HepG2 (cell line): ENCODE measurements around the gene B9D2. TPM values are rescaled to one million over a fixed set of nuclear protein-coding genes. Genes with fewer than 3 reads are reported as not detected.

Experiments
- ARID5B ChIP-seq: IDR thresholded peaks from 2 replicates; pipeline ENCODE4 v1.4.0; 2020; ENCODE audit warnings: mild to moderate bottlenecking, missing genetic modification reagents
- ASH2L ChIP-seq: fragments of 300-600, 200-600 bp; sonication (generic); IDR thresholded peaks from 2 replicates; pipeline ENCODE4 v1.7.0; 2017; ENCODE audit warnings: low read depth, mild to moderate bottlenecking, moderate library complexity, mixed read lengths, low read length; ENCODE audit not compliant: insufficient read length
- ATAD3A ChIP-seq: sonication (generic); formaldehyde crosslinking; IDR thresholded peaks from 2 replicates; pipeline ENCODE4 v1.4.0; 2020; ENCODE audit warnings: missing genetic modification reagents
- BCLAF1 ChIP-seq: fragments of 450-650 bp; IDR thresholded peaks from 2 replicates; pipeline ENCODE4 v1.6.1; 2017; ENCODE audit warnings: mild to moderate bottlenecking
- CENPBD1 ChIP-seq: sonication (generic); formaldehyde crosslinking; IDR thresholded peaks from 2 replicates; pipeline ENCODE4 v1.8.0; 2022; ENCODE audit warnings: missing genetic modification reagents, low read depth, mild to moderate bottlenecking, borderline replicate concordance
- ELK4 ChIP-seq: sonication (generic); formaldehyde crosslinking; IDR thresholded peaks from 2 replicates; pipeline ENCODE4 v1.9.0; 2021; ENCODE audit warnings: missing genetic modification reagents, borderline replicate concordance
- KDM5A ChIP-seq: fragments of 200-600 bp; sonication (generic); IDR thresholded peaks from 2 replicates; pipeline ENCODE4 v1.7.0; 2018; ENCODE audit warnings: antibody characterized with exemption, mild to moderate bottlenecking, low read length, borderline replicate concordance
- MZF1 ChIP-seq: sonication (generic); formaldehyde crosslinking; IDR thresholded peaks from 2 replicates; pipeline ENCODE4 v1.8.1; 2023; ENCODE audit warnings: mild to moderate bottlenecking, missing genetic modification reagents, borderline replicate concordance
- NFAT5 ChIP-seq: sonication (generic); formaldehyde crosslinking; IDR thresholded peaks from 2 replicates; pipeline ENCODE4 v1.4.0; 2020; ENCODE audit warnings: missing genetic modification reagents
- NFE2L1 ChIP-seq: sonication (generic); formaldehyde crosslinking; IDR thresholded peaks from 2 replicates; pipeline ENCODE4 v1.4.0; 2020; ENCODE audit warnings: missing genetic modification reagents, mild to moderate bottlenecking, borderline replicate concordance
- POLR2AphosphoS2 ChIP-seq: IDR thresholded peaks from 2 replicates; pipeline ENCODE4 v1.6.1; 2011; ENCODE audit warnings: low read depth, low read length, improper control_type of control experiment
- ZNF33A ChIP-seq: sonication (generic); formaldehyde crosslinking; IDR thresholded peaks from 2 replicates; pipeline ENCODE4 v1.5.1; 2020; ENCODE audit warnings: missing genetic modification reagents, mild to moderate bottlenecking, moderate library complexity, borderline replicate concordance
- ZNF598 ChIP-seq: sonication (generic); formaldehyde crosslinking; IDR thresholded peaks from 2 replicates; pipeline ENCODE4 v1.5.1; 2020; ENCODE audit warnings: mild to moderate bottlenecking, missing genetic modification reagents, borderline replicate concordance
- polyA plus RNA-seq, 8 experiments: library from polyadenylated mRNA; depleted of rRNA in 3 of 8; stranded (reverse) in 7 of 8; unstranded in 1 of 8; fragments of >200 nt; fragmentation: Illumina TruSeq in 4 of 8; extraction: Trizol in 4 of 8; gene quantifications; 2 replicates each; pipeline versions ENCODE4 v1.2.1 to v1.2.3, GENCODE V29; 2011 to 2016; ENCODE audit warnings: low read depth in 4 of 8, missing spikeins in 1 of 8, mixed read lengths in 1 of 8; ENCODE audit not compliant: insufficient read depth in 1 of 8
- total RNA-seq, 5 experiments: library from RNA; depleted of rRNA; stranded (reverse); fragments of >200 nt; fragmentation: Illumina TruSeq; extraction: Trizol; gene quantifications; 2 replicates each; pipeline ENCODE4 v1.2.3, GENCODE V29; 2016; ENCODE audit warnings: low read depth in 1 of 5

B9D2 gene
- total and polyA plus RNA-seq, 2 of the 13 experiments (the other 11 are each of a cell fraction or from before 2014, with no cell fraction given), result 3.1 to 4.4 TPM

- TF ChIP-seq BCLAF1 (no peak), CENPBD1 (CRISPR knock-in tag) (no peak), ATAD3A (no peak), ASH2L (peak; percentile 48), ELK4 (no peak), ARID5B (CRISPR knock-in tag) (no peak; the same call in 1 of the 2 replicates), NFE2L1 (no peak), MZF1 (CRISPR knock-in tag) (no peak), POLR2AphosphoS2 (no peak), NFAT5 (CRISPR knock-in tag) (no peak), KDM5A (no peak), ZNF33A (CRISPR knock-in tag) (no peak), ZNF598 (CRISPR knock-in tag) (no peak)
Observed at GRCh38 chr19:41323023-41323422, 40.9 kb downstream of the B9D2 start (continued).
